Prostate gland (tissue), 2 donors: ENCODE results near the gene CDC6.

ENCODE experiments used
- CTCF ChIP-seq, 4 experiments: fragments of 200-600 bp in 2 of 4; fragments of 450-650 bp in 2 of 4; sonication (generic) in 2 of 4; IDR thresholded peaks; 1 replicate in 3 of 4; 2 replicates in 1 of 4; pipeline ENCODE4 v1.5.1; 2016 to 2019; ENCODE audit warnings: antibody characterized with exemption in 4 of 4, mild to moderate bottlenecking in 2 of 4, moderate library complexity in 2 of 4
- POLR2A ChIP-seq: fragments of 450-650 bp; IDR thresholded peaks from one replicate; pipeline ENCODE4 v1.6.1; 2016; ENCODE audit warnings: antibody characterized with exemption, mild to moderate bottlenecking

DNA sequence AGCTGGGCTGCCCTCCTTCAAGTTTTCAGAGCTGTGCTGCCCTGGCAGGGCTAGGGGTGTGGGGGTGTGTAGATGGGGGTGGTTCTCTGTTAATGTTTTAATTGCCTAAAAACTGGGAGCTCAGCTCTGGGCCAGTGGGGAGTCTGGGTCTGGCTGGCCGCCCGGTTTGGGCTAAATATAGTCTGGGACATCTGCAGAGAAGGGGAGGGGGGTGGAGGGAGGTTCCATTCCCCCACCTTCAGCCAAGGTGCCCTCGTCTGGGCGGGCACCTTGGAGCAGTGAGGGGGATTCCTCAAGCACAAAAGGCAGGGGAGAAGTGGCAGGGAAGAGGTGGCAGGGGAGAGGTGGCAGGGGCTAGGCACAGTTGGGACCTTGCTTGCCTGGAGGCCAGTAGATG is 34.3 kb downstream of the CDC6 start:
- no peak for TF ChIP-seq POLR2A
- no peak for TF ChIP-seq CTCF (IDR thresholded peaks at IDR 0.05)
